GM12878 (cell line): ENCODE results near the gene ALAS1. TPM values are rescaled to one million over a fixed set of nuclear protein-coding genes. Genes with fewer than 3 reads are reported as not detected.

Experiments used
- BACH1 ChIP-seq: fragments of 450-650 bp; IDR thresholded peaks from 2 replicates; pipeline ENCODE4 v1.6.1; 2017; ENCODE audit warnings: mild to moderate bottlenecking, borderline replicate concordance
- CBFB ChIP-seq: IDR thresholded peaks from 2 replicates; pipeline ENCODE4 v1.6.1; 2016; ENCODE audit warnings: antibody characterized with exemption, low read depth
- CHD1 ChIP-seq: IDR thresholded peaks from 2 replicates; pipeline ENCODE4 v1.6.1; 2012; ENCODE audit warnings: low read depth, low read length, improper control_type of control experiment
- CHD2 ChIP-seq: IDR thresholded peaks from 2 replicates; pipeline ENCODE4 v1.6.1; 2011; ENCODE audit warnings: low read depth, low read length, improper control_type of control experiment, borderline replicate concordance
- FOXK2 ChIP-seq: fragments of 450-650 bp; IDR thresholded peaks from 2 replicates; pipeline ENCODE4 v1.6.1; 2017; ENCODE audit warnings: mild to moderate bottlenecking, moderate library complexity
- HCFC1 ChIP-seq: fragments of 150-350 bp; IDR thresholded peaks from 2 replicates; pipeline ENCODE4 v1.6.1; 2014; ENCODE audit warnings: low read length
- HDGF ChIP-seq: fragments of 450-650 bp; IDR thresholded peaks from 2 replicates; pipeline ENCODE4 v1.6.1; 2016; ENCODE audit warnings: antibody characterized with exemption
- KDM1A ChIP-seq: fragments of 200-600 bp; sonication (generic); IDR thresholded peaks from 2 replicates; pipeline ENCODE4 v1.6.1; 2016; ENCODE audit warnings: borderline replicate concordance
- MYB ChIP-seq: fragments of 150-350 bp; IDR thresholded peaks from 2 replicates; pipeline ENCODE4 v1.6.1; 2014; ENCODE audit warnings: mild to moderate bottlenecking, low read depth, low read length, borderline replicate concordance
- PML ChIP-seq: IDR thresholded peaks from 2 replicates; pipeline ENCODE4 v1.6.1; 2012; ENCODE audit warnings: low read length, inconsistent platforms
- POLR2A ChIP-seq: IDR thresholded peaks from 2 replicates; pipeline ENCODE4 v1.6.1; 2011; ENCODE audit warnings: low read depth, mild to moderate bottlenecking, low read length
- POLR2AphosphoS5 ChIP-seq: IDR thresholded peaks from 2 replicates; pipeline ENCODE4 v1.6.1; 2011; ENCODE audit warnings: mild to moderate bottlenecking, low read length, inconsistent platforms
- RELA ChIP-seq: fragments of 450-650 bp; IDR thresholded peaks from 2 replicates; pipeline ENCODE4 v1.8.0; 2014; ENCODE audit warnings: borderline replicate concordance; ENCODE audit not compliant: partially characterized antibody
- SMARCA5 ChIP-seq: fragments of 450-650 bp; IDR thresholded peaks from 2 replicates; pipeline ENCODE4 v1.6.1; 2017; ENCODE audit warnings: mild to moderate bottlenecking
- SMC3 ChIP-seq: IDR thresholded peaks from 2 replicates; pipeline ENCODE4 v1.6.1; 2011; ENCODE audit warnings: low read length, improper control_type of control experiment, borderline replicate concordance
- ZBTB4 ChIP-seq: fragments of 450-650 bp; formaldehyde crosslinking; IDR thresholded peaks from 2 replicates; pipeline ENCODE4 v1.4.0; 2022; ENCODE audit warnings: mild to moderate bottlenecking, moderate library complexity
- ZNF24 ChIP-seq: fragments of 450-650 bp; IDR thresholded peaks from 2 replicates; pipeline ENCODE4 v1.6.1; 2017; ENCODE audit warnings: antibody characterized with exemption, mild to moderate bottlenecking
- ZNF687 ChIP-seq: fragments of 450-650 bp; IDR thresholded peaks from 2 replicates; pipeline ENCODE4 v1.6.1; 2017; ENCODE audit warnings: mild to moderate bottlenecking, moderate library complexity
- polyA plus RNA-seq, 11 experiments: library from polyadenylated mRNA; depleted of rRNA in 4 of 11; unstranded in 6 of 11; stranded (reverse) in 5 of 11; fragments of >200 nt; fragmentation: Nextera tagmentation in 4 of 11; fragmentation: Illumina TruSeq in 1 of 11; extraction: Ambion mirVana in 4 of 11; extraction: Trizol in 1 of 11; gene quantifications; 1 replicate in 1 of 11; 2 replicates in 10 of 11; pipeline versions ENCODE4 v1.2.1 to v1.2.3, GENCODE V29; 2011 to 2016; ENCODE audit warnings: inconsistent platforms in 2 of 11, missing spikeins in 2 of 11, low read depth in 1 of 11
- total RNA-seq, 4 experiments: library from RNA; depleted of rRNA in 3 of 4; stranded (reverse); fragments of >200 nt in 3 of 4; fragmentation: Illumina TruSeq in 1 of 4; extraction: Trizol in 1 of 4; gene quantifications; 2 replicates each; pipeline versions ENCODE4 v1.2.1 to v1.2.3, GENCODE V29; 2013 to 2021
- TF ChIP-seq, protein P1 (sequence below): fragments of 450-650 bp; conservative IDR thresholded peaks from 2 replicates; pipeline ENCODE4 v1.6.1; 2017; ENCODE audit warnings: mild to moderate bottlenecking, moderate library complexity
- TF ChIP-seq, protein P2 (sequence below): IDR thresholded peaks from 2 replicates; pipeline ENCODE4 v1.6.1; 2012; ENCODE audit warnings: low read length, inconsistent platforms

Gene ALAS1
- total and polyA plus RNA-seq, 10 of the 15 experiments (the other 5 are each of a cell fraction or from before 2014, with no cell fraction given) = 69.9 to 115 (median 94.1) TPM

DNA sequence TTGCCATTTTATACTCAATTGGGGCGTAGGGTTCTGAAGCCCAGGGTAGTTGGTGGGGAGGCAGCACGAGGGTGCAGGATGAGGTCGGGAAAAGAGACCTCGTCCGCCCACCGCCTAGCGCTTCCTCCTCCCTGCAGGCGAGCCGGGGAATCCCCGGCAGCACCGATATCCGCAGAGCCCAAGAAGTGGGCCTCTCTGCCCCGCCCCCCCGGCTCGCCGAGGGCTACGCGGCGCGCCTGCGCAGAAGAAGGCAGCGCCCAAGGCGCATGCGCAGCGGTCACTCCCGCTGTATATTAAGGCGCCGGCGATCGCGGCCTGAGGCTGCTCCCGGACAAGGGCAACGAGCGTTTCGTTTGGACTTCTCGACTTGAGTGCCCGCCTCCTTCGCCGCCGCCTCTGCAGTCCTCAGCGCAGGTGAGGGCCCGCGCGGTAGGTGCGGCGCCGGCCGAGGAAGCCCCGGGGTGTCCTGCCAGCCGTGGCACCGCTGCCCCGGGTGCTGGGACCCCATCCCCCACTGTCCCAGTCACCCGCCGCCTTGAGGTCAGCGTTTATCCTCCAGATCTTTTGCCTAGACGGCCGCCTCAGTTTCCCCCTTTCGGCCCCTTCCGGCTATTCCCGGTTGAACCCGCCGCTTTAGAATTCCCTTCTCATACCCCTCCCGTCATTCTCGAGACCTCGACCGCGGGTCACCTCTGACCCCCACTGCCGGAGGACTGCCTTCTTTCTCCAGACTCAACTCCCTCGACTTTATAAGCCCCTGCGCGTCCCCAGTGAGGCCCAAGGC, at the start of gene ALAS1 (continued):
- peak; percentile 80 for TF ChIP-seq ZNF687
- TF ChIP-seq POLR2AphosphoS5 = peak; percentile 94
- TF ChIP-seq FOXK2 = no peak
- peak; percentile 32; the same call in 1 of the 2 replicates for TF ChIP-seq CHD2
- TF ChIP-seq, protein P1, sequence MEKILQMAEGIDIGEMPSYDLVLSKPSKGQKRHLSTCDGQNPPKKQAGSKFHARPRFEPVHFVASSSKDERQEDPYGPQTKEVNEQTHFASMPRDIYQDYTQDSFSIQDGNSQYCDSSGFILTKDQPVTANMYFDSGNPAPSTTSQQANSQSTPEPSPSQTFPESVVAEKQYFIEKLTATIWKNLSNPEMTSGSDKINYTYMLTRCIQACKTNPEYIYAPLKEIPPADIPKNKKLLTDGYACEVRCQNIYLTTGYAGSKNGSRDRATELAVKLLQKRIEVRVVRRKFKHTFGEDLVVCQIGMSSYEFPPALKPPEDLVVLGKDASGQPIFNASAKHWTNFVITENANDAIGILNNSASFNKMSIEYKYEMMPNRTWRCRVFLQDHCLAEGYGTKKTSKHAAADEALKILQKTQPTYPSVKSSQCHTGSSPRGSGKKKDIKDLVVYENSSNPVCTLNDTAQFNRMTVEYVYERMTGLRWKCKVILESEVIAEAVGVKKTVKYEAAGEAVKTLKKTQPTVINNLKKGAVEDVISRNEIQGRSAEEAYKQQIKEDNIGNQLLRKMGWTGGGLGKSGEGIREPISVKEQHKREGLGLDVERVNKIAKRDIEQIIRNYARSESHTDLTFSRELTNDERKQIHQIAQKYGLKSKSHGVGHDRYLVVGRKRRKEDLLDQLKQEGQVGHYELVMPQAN = peak; percentile 85
- peak; percentile 93 for TF ChIP-seq POLR2A
- peak; percentile 6; the same call in 1 of the 2 replicates for TF ChIP-seq SMARCA5
- TF ChIP-seq SMC3 = no peak
- no peak for TF ChIP-seq RELA
- 0 out of 2 replicates have a peak, but pooled peaks have one; percentile 41 for TF ChIP-seq MYB
- TF ChIP-seq ZNF24 = 0 out of 2 replicates have a peak, but pooled peaks have one; percentile 18
- no peak for TF ChIP-seq CHD1
- TF ChIP-seq KDM1A = no peak
- TF ChIP-seq CBFB = no peak; the same call in 1 of the 2 replicates
- TF ChIP-seq HDGF = peak; percentile 74; the same call in 1 of the 2 replicates
- no peak for TF ChIP-seq HCFC1
- TF ChIP-seq, protein P2, sequence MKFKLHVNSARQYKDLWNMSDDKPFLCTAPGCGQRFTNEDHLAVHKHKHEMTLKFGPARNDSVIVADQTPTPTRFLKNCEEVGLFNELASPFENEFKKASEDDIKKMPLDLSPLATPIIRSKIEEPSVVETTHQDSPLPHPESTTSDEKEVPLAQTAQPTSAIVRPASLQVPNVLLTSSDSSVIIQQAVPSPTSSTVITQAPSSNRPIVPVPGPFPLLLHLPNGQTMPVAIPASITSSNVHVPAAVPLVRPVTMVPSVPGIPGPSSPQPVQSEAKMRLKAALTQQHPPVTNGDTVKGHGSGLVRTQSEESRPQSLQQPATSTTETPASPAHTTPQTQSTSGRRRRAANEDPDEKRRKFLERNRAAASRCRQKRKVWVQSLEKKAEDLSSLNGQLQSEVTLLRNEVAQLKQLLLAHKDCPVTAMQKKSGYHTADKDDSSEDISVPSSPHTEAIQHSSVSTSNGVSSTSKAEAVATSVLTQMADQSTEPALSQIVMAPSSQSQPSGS = no peak
- TF ChIP-seq PML = peak; percentile 95
- TF ChIP-seq ZBTB4 (CRISPR knock-in tag) = no peak
- TF ChIP-seq BACH1 = 0 out of 2 replicates have a peak, but pooled peaks have one; percentile 65
